ENCODE measurements around the gene STUM.
"Not testable (repeated sequence)": the region's sequence is repeated elsewhere in the genome, so short reads cannot be mapped to it uniquely, and the experiment has no call there.

The STUM gene, protein sequence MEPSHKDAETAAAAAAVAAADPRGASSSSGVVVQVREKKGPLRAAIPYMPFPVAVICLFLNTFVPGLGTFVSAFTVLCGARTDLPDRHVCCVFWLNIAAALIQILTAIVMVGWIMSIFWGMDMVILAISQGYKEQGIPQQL

DNA sequence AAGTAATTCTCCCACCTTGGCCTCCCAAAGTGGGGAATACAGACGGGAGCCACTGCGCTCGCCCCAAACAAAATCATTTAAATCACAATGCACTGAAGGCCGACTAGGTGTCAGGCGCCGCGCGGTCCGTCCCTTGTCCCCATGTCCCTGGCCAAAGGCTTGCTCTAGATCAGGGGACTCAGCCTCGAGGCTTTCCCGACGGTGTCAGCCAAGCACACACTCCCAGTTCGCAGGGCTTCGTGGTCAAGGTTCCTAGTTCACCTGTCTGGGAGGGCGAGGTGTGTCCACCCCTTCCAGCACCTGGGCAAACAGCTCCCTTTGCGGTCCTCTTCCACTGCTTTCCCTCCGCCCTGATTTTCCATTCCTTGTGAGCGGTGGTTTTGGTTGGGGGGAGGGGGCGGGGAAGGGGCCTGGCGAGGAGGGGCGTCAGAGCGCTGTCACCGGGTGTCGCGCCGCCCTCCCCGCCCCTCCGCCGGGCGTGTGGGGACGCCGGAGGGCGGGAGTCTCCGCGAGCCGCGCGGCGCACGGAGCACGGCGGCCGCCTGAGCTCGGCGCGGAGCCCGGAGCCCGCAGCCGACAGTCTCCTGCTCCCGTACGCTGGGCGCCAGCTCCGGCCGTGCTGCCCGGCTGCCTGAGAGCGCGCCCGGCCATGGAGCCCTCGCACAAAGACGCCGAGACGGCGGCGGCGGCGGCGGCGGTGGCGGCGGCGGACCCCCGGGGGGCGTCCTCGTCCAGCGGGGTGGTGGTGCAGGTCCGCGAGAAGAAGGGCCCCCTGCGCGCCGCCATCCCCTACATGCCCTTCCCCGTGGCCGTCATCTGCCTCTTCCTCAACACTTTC, at the start of gene STUM:
TSS of gene STUM (plus strand) at position 509 of the 838 bp plus-strand sequence. CDS start at position 650, 141 bp downstream.
- DNase-seq = no peak

DNA sequence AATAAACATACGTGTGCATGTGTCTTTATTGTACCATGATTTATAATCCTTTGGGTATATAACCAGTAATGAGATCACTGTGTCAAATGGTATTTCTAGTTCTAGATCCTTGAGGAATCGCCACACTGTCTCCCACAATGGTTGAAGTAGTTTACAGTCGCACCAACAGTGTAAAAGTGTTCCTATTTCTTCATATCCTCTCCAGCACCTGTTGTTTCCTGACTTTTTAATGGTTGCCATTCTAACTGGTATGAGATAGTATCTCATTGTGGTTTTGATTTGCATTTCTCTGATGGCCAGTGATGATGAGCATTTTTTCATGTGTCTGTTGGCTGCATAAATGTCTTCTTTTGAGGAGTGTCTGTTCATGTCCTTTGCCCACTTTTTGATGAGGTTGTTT, 48.9 kb upstream of the STUM start:
- not testable (repeated sequence) for DNase-seq

DNA sequence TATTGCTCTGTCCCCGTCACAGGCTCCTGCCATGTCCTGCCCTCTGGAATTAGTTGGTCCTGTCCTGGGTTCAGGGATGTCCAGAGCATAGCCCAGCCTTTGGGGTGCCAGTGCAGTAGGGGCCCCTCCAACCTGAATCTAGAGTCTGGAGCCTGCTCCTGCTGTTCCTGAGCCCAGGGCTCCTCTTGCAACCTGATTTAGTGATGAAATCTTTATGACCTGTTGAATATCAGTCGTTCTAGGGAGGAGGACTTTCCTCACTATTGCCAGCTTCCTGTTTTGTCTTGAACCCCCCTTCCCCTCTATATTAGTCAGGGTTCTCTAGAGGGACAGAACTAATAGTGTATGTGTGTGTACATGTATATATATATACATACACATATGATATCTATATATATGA, 42.5 kb upstream of the STUM start:
- no peak for DNase-seq

DNA sequence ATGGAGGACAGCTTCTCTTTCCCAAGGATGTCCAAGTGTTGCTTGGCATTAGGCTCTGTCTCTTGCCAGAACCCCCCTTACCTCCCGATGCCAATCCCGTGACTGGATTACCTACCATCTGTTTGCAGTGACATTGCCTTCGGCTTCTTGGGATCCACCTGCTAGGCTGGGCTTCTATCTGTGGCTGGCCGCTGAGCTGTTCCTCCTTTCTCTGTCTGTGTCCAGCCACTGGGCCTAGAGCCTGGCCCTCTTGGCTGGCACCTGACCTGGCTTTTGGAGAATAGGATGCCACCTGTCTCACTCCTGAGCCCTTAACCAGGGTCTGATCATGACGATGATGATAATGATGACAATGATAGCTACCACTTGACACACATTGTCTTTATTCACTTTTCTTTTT, 41.6 kb upstream of the STUM start:
- no peak for DNase-seq

DNA sequence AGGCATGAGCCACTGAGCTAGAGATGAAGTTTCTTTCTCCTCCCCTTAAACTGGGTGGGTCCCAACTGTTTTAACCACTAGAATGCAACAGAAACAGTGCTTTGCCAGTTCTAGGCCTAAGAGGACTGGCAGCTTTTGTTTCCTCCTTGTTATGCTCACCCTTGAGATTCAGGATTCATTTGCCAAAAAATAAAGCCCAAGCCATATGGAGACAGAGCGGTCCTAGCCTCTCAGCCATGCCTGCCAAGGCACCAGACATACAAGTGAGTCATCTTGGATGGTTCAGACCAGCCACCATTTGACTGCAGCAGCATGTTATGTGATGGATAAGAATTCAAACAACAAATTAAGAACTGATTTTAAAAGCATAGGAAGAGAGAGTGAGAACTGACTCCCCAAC, 38.1 kb upstream of the STUM start:
- no peak for DNase-seq

DNA sequence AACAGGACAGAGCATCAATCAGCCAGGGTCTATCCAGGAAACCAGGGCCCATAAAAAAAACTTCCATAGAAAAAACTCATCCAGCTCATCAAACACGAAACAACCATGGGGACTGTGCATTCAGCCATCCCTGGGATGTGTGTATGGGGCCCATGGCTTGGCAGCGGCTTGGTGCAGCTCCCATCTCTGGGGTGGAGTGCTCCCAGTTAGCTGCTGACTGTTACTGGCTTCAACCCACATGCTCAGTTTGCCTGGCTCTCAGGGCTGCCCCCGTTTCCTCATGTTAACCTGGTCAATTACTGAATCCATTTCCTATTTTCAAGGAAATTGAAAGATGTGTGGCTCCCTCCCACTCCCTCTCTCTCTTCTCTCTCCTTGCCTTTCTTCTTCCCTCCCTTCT, 37.3 kb upstream of the STUM start:
- no peak for DNase-seq

DNA sequence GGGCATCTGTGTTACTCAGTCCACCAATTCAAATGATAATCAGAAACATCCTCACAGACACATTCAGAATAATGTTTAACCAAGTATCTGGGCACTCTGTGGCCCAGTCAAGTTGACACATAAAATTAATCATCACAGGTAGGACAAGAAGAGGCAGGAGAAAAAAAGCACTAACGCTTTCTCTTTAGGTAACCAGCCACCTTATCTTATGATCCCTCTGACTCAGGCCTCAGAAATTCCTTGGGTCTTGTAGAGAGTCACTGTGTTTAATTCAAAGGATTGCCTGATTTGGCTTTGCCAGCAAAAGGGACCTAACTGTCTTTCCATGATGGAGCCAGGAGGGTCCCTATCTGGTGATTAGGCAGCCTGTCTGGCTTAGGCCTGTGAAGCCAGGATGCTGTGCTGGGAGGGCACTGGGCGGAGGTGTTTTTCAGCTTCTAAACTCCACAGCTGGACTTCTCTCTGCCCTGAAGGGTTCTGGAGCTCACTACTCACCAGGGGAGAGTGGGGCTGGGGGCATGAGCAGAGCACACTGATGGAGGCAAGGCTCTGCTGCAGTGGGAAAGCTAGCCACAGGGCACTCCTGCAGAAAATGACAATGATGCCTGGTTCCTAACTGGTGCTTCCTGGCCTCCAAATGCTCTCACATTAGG, 36.4 kb upstream of the STUM start:
- DNase-seq = no peak

DNA sequence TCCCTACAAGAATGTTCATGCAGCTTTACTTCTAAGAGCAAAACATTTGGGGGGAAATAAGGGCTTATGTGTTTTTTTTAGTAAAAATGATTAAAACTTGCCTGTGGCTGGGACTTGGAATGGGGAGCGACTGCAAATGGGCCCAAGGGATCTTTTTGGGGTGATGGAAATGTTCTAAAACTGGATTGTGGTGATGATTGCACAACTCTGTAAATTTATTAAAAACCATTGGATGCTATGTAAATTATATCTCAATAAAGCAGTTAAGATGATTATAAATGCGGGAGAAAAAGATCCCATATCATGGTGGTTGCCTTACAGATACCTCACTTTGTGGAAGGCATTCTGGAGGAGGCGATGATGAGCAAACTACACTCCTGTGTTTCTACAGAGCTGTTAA, 30.2 kb upstream of the STUM start:
- no peak for DNase-seq

DNA sequence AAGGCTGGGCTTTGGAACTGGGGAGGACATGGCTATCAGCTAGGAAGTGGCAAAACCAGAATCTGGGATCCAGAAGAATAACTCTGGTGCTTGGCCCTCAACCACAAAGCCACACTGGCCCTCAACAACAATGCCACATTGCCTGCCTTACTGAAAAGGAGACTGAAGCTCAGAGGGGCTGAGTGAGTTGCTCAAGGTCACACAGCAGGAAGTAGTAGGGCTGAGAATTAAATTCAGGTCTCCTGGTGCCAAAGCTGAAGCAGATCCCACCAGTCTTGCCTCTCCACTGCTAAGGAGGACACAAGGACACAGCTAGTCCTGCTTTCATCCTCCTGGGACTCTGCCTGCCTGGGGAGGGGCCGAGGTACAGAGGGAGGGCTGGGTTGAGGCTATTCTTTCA, 29.4 kb upstream of the STUM start:
- no peak for DNase-seq

DNA sequence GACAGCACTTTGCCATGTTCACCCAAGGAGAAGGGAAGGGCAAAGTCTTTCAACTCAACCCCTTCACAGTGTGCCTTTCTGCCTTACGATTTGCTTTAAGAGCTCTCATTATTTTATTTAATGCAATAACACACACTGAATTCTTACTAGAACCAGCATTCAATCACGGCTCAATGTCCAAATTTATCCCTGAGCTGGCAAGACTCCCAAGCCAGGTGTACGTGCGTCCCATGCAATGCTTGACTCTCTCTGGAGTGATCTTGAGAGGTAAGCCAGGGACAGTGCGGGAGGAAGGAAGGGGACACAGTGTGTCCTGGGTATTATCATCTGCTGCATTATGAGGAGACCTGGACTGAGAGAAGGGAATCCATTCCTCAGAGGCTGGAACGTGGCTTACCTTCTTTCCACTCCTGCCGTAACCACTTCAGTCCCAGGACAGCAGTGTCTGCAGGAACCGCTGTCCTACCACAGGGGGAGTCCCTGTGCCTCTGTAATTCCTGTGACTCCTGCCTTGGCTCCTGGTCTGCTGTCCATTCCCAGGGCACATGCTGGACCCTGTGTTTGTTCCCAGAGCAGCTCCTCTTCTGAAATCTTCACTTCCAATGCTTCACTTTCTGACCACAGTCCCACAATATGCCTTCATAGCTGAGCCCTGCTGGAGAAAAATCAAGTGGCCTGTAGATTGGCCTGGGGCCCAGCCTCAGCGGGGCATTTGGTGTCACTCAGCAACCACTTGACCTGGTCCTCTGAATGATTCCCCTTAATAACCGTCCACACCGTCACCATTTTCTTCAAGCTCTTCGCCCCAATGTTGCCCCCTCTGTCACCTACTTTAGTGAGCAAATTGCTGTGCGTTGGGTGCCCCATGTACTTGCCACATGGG, 28.6 kb upstream of the STUM start:
- DNase-seq = no peak

DNA sequence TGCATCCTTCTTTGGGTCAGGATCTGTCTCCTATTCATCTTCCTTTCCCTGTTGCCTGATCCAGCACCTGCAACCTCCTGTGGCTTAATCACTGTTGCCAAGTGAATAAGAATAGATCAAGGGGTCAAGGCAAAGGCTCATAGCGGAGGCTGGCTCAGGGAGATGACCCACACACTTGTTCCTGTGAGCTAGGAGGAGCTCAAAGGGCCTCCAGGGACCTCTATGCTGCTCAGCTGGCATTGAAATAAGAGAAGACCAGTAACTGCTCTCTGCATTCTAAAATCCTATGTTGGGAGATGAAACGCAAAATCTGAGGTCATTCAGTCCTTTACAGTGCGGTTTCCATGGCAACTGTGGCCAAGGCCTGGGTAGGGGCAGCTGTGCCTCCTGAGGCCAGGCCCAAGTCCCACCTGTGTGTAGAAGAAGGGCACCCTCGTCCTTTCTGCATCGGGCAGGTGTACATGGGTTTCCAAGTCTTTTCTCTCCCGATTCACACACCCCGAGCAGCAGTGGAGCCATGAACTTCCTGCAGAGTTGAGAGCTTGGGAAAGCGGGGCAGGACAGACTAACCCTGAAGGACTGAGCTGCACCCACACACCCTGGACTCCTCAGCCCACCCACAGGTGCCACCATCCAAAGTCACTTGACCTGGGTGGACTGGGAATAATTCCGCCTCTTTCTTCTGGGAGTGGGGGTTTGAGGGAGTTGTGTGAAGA, 27.8 kb upstream of the STUM start:
- DNase-seq = no peak

DNA sequence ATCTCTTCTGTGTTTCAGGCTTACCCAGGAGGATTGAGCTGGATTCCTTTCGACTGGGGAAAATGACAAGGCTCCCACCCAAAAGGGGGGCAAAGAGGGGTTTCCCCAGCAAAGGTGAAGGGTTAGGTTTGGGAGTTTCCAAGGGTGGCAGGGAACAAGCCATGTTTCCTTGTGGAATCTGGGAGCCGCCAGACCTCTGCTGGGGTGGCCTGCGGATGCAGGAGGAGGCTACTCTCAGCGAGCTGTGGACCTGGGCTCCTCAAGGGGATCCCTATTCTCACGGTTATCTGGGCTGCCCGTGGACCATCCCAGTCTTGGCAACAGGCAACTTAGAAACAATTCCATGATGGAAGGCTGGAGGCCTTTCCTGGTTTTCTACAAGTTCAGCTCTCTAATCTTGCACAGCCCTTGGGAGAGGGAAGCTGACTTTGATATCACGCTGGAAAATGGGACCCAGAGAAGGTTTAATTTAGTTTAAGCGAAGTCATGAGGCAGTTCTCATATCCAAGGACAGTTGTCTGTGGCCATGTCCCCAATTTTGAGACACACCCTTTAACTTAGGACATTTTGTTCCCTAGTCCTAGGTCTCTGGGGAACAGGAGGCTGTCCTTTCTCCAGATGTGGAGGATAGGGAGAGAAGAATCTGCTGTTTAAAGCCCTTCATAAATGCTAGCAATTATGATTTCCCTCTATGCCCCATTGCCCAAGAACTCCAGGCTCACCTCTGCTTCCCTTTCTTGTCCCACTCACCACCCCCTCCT, 24.7 kb upstream of the STUM start:
- DNase-seq = no peak

DNA sequence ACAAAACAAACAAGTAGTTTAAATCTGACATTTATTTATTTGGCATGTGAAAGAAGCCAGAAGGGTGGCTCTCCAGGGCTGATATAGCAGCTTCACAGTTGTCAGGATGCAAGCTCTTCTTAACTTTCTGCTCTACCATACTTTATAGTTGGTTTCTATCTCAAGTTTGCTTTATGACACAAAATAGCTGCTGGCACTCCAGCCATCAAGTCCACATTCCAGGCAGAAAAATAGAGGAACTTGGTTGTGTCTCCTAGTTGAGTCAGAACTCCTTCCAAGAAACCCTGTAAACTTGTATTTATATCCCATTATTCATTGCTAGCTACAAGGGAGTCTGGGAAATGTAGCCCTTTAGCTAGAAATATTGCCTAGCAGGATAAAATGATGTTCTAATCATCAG, 24.0 kb upstream of the STUM start:
- no peak for DNase-seq

DNA sequence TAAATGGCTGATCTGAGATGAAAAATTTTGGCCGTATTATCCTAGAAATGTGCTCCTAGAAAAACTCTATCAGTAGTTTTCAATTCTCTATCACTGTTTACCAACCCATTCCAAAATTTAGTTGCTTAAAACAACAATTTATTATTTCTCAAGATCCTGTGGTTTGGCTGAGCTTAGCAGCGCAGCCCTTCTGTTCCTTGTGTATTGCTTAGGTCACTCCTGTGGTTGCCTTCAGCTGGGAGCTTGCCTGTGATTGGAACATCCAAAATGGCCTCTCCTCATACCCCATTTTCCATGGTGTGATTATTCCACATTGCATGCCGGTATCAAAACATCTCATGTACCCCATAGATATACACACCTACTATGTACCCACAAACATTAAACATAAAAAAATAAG, 22.8 kb upstream of the STUM start:
- no peak for DNase-seq

DNA sequence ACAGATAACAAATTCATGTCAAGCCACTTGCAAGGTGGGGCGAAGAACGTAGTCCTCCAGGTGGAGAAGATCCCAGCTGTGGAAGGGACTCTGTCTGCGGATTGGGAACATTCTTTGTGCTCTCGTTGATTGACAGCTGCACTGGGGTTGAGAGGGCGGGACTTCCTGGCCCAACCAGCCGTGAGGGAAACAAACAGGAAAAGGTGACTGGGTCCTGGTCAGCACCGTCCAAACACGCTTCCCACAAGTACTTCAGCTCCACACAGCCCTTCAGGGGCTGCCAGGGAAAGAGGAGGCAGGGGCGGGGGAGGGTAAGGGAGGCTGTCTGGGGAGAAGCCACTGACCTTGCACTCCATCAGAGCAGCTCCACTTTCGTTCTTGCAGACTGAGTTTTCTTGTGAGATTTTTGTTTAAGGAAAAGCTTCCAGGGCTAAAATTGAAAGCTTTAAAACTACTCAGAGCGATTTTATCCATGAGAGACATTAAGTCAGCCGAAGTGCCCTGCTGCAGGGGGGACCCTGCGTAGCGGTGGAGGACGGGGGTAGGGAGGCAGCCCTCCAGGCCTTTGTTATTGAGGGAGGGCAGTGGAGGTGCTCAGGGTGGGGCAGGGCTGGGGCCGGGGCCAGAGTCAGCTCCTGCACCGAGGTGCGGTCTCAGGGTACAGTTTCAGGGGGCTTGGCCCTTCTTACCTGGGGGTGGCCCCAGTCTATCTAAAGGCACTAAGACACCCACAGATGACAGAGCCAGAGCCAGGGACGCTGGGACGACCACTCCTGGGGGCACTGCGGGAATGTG, 21.6 kb upstream of the STUM start:
- no peak for DNase-seq

DNA sequence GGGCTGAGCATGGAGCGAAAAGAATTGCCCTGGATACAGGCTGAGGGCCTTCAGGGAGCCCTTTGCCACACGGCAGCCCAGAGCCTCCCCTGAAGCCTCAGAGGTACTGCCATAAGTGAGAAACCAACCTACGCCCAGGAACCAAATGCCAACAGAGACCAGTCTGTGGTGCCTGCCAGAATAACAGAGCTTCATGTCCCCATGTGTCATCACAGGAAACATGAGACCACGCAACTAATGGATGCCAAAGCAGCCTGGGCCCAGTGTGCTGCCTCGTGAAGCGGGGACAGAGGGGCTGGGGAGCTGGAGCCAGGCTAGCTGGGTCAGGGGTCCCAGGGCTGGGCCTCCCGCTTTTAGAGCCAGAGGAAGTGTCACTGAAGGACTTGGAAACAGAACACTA, 18.7 kb upstream of the STUM start:
- DNase-seq = no peak

DNA sequence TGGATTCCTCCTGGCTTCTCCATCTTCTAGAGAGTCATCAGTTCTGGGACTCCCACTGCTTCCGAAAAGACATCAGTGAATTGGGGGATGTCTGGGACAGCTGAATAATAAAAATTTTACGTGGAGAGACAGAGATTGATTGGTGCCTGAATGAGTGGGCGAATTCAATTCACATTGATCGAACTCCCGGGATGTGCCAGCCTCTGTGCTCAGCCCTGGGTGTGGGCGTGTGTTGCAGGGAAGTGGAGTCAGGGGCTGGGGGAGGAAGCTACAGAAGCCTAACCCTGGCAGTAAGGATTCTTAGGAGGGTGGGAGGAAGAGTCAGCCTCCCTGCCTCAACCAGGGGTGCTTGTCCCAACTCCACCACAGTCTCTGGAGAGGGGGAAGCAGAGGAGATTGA, 18.0 kb upstream of the STUM start:
- no peak for DNase-seq

DNA sequence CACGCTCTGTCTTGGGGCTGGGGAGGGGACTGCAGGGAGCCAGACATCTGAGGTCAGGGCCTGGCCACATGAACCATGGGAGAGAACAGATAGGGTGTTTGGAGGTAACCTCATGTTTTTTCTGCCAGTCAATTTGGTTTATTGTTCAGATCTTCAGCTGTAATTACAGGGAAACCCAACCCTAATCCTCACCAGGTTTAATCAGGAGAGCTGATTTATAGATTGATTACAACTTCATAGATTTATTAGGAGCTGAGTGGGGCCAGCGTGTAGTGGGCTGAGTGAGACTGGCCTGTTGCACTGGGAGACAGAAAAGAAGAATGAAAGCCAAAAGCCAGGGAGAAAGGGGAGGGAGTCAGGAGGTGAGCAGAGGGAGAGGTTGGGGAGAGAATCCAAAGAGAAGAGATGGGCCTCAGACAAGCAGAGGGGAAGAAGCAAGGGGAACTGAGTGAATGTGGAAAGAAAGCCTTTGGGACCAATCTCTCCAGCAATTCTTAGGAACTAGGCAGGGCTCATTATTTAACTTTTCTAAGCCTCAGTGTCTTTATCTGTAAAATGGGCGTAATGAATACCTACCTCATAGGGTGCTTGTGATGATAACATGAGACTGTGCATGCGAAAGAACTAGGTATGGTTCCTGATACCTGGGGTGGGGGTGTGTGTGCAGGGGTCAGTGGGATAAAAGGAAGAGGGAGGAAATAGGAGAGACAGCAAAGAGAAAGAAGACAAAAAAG, 17.0 kb upstream of the STUM start:
- DNase-seq = no peak

DNA sequence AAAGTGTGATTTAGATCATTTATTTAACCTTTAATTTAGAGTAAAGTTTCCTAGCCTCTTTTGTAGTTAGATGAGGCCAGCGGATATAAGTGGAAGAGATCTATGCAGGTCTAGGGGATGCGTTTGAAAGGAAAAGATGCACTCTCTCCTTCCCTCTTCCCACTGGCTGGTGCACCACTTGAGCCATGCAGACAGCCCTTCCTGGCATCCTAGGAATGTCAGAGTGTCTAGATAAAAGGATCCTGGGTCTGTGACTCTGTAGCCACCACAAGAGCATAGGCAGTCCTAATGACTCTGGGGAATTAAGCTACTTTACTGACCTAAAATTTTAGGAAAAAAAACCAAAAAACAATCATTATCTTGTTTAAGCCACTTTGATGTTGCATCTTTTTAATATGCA, 16.0 kb upstream of the STUM start:
- no peak for DNase-seq

DNA sequence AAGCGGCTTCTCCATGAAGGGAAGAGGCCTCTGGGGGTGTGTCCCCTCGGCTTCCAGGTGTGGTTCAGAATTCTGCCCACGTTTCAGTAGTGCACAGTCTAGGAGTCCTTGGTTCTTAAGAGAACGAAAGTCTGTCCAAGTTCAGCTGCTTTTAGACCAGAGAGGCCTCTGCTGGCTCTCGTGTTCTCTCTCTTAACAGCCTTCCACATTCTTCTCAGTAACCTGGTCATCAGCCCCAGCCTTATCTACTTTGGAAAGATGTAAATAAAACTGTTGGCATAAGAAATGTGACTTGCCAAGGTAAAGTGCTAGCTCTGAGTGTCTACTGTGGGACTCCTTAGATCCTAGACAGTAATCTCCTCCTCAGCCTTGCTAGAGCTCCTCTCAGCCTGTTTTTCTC, 15.3 kb upstream of the STUM start:
- no peak for DNase-seq

Data from stimulated activated CD4-positive, alpha-beta T cell treated with anti-CD3 and anti-CD28 coated beads, Interleukin-2, amount 100 ng/mL, for 48 hours (primary cell).